ENCODE results near the gene MED25. TPM values are rescaled to one million over a fixed set of nuclear protein-coding genes. Genes with fewer than 3 reads are reported as not detected.

MED25 gene
- total and polyA plus RNA-seq, 2 experiments from 2014 or later = 45.6 to 58.6 TPM

- TF ChIP-seq, protein P1, sequence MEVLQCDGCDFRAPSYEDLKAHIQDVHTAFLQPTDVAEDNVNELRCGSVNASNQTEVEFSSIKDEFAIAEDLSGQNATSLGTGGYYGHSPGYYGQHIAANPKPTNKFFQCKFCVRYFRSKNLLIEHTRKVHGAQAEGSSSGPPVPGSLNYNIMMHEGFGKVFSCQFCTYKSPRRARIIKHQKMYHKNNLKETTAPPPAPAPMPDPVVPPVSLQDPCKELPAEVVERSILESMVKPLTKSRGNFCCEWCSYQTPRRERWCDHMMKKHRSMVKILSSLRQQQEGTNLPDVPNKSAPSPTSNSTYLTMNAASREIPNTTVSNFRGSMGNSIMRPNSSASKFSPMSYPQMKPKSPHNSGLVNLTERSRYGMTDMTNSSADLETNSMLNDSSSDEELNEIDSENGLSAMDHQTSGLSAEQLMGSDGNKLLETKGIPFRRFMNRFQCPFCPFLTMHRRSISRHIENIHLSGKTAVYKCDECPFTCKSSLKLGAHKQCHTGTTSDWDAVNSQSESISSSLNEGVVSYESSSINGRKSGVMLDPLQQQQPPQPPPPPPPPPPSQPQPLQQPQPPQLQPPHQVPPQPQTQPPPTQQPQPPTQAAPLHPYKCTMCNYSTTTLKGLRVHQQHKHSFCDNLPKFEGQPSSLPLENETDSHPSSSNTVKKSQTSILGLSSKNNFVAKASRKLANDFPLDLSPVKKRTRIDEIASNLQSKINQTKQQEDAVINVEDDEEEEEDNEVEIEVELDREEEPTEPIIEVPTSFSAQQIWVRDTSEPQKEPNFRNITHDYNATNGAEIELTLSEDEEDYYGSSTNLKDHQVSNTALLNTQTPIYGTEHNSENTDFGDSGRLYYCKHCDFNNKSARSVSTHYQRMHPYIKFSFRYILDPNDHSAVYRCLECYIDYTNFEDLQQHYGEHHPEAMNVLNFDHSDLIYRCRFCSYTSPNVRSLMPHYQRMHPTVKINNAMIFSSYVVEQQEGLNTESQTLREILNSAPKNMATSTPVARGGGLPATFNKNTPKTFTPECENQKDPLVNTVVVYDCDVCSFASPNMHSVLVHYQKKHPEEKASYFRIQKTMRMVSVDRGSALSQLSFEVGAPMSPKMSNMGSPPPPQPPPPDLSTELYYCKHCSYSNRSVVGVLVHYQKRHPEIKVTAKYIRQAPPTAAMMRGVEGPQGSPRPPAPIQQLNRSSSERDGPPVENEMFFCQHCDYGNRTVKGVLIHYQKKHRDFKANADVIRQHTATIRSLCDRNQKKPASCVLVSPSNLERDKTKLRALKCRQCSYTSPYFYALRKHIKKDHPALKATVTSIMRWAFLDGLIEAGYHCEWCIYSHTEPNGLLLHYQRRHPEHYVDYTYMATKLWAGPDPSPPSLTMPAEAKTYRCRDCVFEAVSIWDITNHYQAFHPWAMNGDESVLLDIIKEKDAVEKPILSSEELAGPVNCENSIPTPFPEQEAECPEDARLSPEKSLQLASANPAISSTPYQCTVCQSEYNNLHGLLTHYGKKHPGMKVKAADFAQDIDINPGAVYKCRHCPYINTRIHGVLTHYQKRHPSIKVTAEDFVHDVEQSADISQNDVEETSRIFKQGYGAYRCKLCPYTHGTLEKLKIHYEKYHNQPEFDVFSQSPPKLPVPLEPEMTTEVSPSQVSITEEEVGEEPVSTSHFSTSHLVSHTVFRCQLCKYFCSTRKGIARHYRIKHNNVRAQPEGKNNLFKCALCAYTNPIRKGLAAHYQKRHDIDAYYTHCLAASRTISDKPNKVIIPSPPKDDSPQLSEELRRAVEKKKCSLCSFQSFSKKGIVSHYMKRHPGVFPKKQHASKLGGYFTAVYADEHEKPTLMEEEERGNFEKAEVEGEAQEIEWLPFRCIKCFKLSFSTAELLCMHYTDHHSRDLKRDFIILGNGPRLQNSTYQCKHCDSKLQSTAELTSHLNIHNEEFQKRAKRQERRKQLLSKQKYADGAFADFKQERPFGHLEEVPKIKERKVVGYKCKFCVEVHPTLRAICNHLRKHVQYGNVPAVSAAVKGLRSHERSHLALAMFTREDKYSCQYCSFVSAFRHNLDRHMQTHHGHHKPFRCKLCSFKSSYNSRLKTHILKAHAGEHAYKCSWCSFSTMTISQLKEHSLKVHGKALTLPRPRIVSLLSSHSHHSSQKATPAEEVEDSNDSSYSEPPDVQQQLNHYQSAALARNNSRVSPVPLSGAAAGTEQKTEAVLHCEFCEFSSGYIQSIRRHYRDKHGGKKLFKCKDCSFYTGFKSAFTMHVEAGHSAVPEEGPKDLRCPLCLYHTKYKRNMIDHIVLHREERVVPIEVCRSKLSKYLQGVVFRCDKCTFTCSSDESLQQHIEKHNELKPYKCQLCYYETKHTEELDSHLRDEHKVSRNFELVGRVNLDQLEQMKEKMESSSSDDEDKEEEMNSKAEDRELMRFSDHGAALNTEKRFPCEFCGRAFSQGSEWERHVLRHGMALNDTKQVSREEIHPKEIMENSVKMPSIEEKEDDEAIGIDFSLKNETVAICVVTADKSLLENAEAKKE (CRISPR knock-in tag; IDR thresholded peaks at IDR 0.05) = no peak
Measured at GRCh38 chr19:49858088-49858985, 40.2 kb downstream of the MED25 start (continued).

- H2AFZ ChIP-seq = no peak overlapping the region
- DNase-seq (ENCODE audit: low spot score) = no peak
- TF ChIP-seq, protein P2, sequence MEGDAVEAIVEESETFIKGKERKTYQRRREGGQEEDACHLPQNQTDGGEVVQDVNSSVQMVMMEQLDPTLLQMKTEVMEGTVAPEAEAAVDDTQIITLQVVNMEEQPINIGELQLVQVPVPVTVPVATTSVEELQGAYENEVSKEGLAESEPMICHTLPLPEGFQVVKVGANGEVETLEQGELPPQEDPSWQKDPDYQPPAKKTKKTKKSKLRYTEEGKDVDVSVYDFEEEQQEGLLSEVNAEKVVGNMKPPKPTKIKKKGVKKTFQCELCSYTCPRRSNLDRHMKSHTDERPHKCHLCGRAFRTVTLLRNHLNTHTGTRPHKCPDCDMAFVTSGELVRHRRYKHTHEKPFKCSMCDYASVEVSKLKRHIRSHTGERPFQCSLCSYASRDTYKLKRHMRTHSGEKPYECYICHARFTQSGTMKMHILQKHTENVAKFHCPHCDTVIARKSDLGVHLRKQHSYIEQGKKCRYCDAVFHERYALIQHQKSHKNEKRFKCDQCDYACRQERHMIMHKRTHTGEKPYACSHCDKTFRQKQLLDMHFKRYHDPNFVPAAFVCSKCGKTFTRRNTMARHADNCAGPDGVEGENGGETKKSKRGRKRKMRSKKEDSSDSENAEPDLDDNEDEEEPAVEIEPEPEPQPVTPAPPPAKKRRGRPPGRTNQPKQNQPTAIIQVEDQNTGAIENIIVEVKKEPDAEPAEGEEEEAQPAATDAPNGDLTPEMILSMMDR (conservative IDR thresholded peaks at IDR 0.05; ENCODE audit: low read depth in 2 of 2) = no peak
- TF ChIP-seq, protein P3, sequence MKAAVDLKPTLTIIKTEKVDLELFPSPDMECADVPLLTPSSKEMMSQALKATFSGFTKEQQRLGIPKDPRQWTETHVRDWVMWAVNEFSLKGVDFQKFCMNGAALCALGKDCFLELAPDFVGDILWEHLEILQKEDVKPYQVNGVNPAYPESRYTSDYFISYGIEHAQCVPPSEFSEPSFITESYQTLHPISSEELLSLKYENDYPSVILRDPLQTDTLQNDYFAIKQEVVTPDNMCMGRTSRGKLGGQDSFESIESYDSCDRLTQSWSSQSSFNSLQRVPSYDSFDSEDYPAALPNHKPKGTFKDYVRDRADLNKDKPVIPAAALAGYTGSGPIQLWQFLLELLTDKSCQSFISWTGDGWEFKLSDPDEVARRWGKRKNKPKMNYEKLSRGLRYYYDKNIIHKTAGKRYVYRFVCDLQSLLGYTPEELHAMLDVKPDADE (IDR thresholded peaks at IDR 0.05) = no peak
- TF ChIP-seq EZH2phosphoT487 (IDR thresholded peaks at IDR 0.05; ENCODE audit: unreplicated experiment) = no peak
Measured at GRCh38 chr19:49859682-49860335, 41.7 kb downstream of the MED25 start.

More at GRCh38 chr19:49859682-49860335, 41.7 kb downstream of the MED25 start:
- Mint-ChIP-seq H3K9me3 (peaks cover 6% of the 10 kb centered on the region; the same call in 2 of the 3 replicates), H3K36me3 (ENCODE audit: low read depth) (peaks cover 77% of the 10 kb centered on the region), H3K27ac (no peak overlapping the region), H3K4me3 (no peak overlapping the region), H3K4me1 (peaks cover 16% of the 10 kb centered on the region), H3K27me3 (ENCODE audit: insufficient read depth, low read depth, poor library complexity) (peaks cover 53% of the 10 kb centered on the region)
- Histone ChIP-seq H3K36me3 (ENCODE audit: insufficient read depth) (peaks cover 14% of the 10 kb centered on the region), H3F3A (replicated peaks; ENCODE audit: low read depth) (peaks cover 70% of the 10 kb centered on the region), H3K79me2 (replicated peaks; ENCODE audit: insufficient read depth) (peaks cover 7% of the 10 kb centered on the region), H3K27ac (ENCODE audit: low read depth) (no peak overlapping the region), H3K27me3 (ENCODE audit: insufficient read depth) (no peaks in the 10 kb centered on the region), H3K9me2 (ENCODE audit: insufficient read depth) (no peaks in the 10 kb centered on the region), H3K4me1 (ENCODE audit: insufficient read depth) (peaks cover under 1% of the 10 kb centered on the region; the same call in 1 of the 2 replicates), H3K4me3 (no peak overlapping the region), H3K4me2 (no peak overlapping the region), H4K20me1 (replicated peaks; ENCODE audit: insufficient read depth) (peaks cover 18% of the 10 kb centered on the region)
- no peak for ATAC-seq

Measured in GM23338 (cell line).